Measurements from ENCODE around the gene CHRM4.

The CHRM4 gene

GRCh38 chr11:46363031-46363407 lies 28.6 kb downstream of the CHRM4 start:
- TF ChIP-seq CTCF (IDR thresholded peaks at IDR 0.05; ENCODE audit: insufficient read depth, low read depth, low read length, missing control alignments): no peak
- no peak overlapping the region for H3K4me3 ChIP-seq (ENCODE audit: low read depth, low read length)
- no peak for DNase-seq (ENCODE audit: low read depth)

GRCh38 chr11:46362156-46363030 lies 29.2 kb downstream of the CHRM4 start:
- no peak for DNase-seq (ENCODE audit: low read depth)
- TF ChIP-seq CTCF (IDR thresholded peaks at IDR 0.05; ENCODE audit: insufficient read depth, low read depth, low read length, missing control alignments): no peak
- H3K4me3 ChIP-seq (ENCODE audit: low read depth, low read length): peak overlapping the region; percentile 44

- TF ChIP-seq CTCF (IDR thresholded peaks at IDR 0.05; ENCODE audit: insufficient read depth, low read depth, low read length, missing control alignments): no peak
- H3K4me3 ChIP-seq (ENCODE audit: low read depth, low read length): peak overlapping the region; percentile 44
Measured at GRCh38 chr11:46361283-46362155, 30.1 kb downstream of the CHRM4 start.

GRCh38 chr11:46360878-46361277 lies 30.7 kb downstream of the CHRM4 start:
- no peak for DNase-seq (ENCODE audit: low read depth)

More at GRCh38 chr11:46361283-46362155, 30.1 kb downstream of the CHRM4 start:
- peak; percentile 88 for DNase-seq (ENCODE audit: low read depth)

GRCh38 chr11:46359953-46360352 lies 31.6 kb downstream of the CHRM4 start:
- no peak overlapping the region for H3K4me3 ChIP-seq (ENCODE audit: low read depth, low read length)
- no peak for DNase-seq (ENCODE audit: low read depth)
- TF ChIP-seq CTCF (IDR thresholded peaks at IDR 0.05; ENCODE audit: insufficient read depth, low read depth, low read length, missing control alignments): no peak

More at GRCh38 chr11:46360878-46361277, 30.7 kb downstream of the CHRM4 start:
- TF ChIP-seq CTCF (IDR thresholded peaks at IDR 0.05; ENCODE audit: insufficient read depth, low read depth, low read length, missing control alignments): no peak
- H3K4me3 ChIP-seq (ENCODE audit: low read depth, low read length): peak overlapping the region; percentile 44

- TF ChIP-seq CTCF (IDR thresholded peaks at IDR 0.05; ENCODE audit: insufficient read depth, low read depth, low read length, missing control alignments): no peak
- DNase-seq (ENCODE audit: low read depth): no peak
Measured at GRCh38 chr11:46357483-46357936, 34.1 kb downstream of the CHRM4 start.

More at GRCh38 chr11:46357483-46357936, 34.1 kb downstream of the CHRM4 start:
- H3K4me3 ChIP-seq (ENCODE audit: low read depth, low read length): no peak overlapping the region
